AG04449 (cell line): Measurements from ENCODE around the gene NACC1.

Experiments used
- CTCF ChIA-PET: fragments of 350-600 bp; formaldehyde crosslinking; extraction: SDS; loops from one replicate; lab custom pipeline; 2021; ENCODE audit warnings: antibody characterized with exemption; lab: Yijun Ruan, JAX
- POLR2A ChIA-PET: fragments of 400-600, 350-600 bp; formaldehyde crosslinking; extraction: SDS; loops from one replicate; lab custom pipeline; 2020; ENCODE audit warnings: antibody characterized with exemption, inconsistent platforms; lab: Yijun Ruan, JAX
- DNase-seq: peaks from one replicate; pipeline ENCODE4 v3.0.0-alpha.2; 2010; ENCODE audit warnings: low read depth, low spot score
- H3K4me3 ChIP-seq: 2 replicates; pipeline ENCODE4 v1.5.1; 2011; ENCODE audit warnings: low read depth, mild to moderate bottlenecking, control low read depth, low read length
- CTCF ChIP-seq: IDR thresholded peaks from one replicate; pipeline ENCODE4 v1.5.1; 2011; ENCODE audit warnings: mild to moderate bottlenecking, moderate library complexity, low read length, control low read depth, inconsistent platforms; ENCODE audit not compliant: insufficient read depth; ENCODE audit errors: missing control alignments

NACC1 gene

GRCh38 chr19:13187419-13187818 lies 69.4 kb downstream of the NACC1 start:
- ChIA-PET POLR2A (no interaction called here), CTCF (interaction anchor here (2.2 kb wide), 1 partner anchor 8 kb away, joined by 11 read pairs; no protein-coding TSS in a partner anchor)
- DNase-seq = no peak
- TF ChIP-seq CTCF = no peak
- no peak overlapping the region for H3K4me3 ChIP-seq

GRCh38 chr19:13189600-13189999 lies 71.5 kb downstream of the NACC1 start:
- no peak overlapping the region for H3K4me3 ChIP-seq
- CTCF ChIA-PET = interaction anchor here (0.8 to 1.5 kb wide), 2 partner anchors 14 to 72 kb away, joined by 3 to 6 read pairs; no protein-coding TSS in a partner anchor
- no peak for DNase-seq
- POLR2A ChIA-PET = interaction anchor here (0.6 kb wide), 1 partner anchor 21 kb away, joined by 3 read pairs; no protein-coding TSS in a partner anchor
- no peak for TF ChIP-seq CTCF
